ENCODE measurements around the gene DEPP1. TPM values are rescaled to one million over a fixed set of nuclear protein-coding genes. Genes with fewer than 3 reads are reported as not detected.

DEPP1 gene
- total RNA-seq, 1 experiment from 2014 or later: 1.6 TPM

DNA sequence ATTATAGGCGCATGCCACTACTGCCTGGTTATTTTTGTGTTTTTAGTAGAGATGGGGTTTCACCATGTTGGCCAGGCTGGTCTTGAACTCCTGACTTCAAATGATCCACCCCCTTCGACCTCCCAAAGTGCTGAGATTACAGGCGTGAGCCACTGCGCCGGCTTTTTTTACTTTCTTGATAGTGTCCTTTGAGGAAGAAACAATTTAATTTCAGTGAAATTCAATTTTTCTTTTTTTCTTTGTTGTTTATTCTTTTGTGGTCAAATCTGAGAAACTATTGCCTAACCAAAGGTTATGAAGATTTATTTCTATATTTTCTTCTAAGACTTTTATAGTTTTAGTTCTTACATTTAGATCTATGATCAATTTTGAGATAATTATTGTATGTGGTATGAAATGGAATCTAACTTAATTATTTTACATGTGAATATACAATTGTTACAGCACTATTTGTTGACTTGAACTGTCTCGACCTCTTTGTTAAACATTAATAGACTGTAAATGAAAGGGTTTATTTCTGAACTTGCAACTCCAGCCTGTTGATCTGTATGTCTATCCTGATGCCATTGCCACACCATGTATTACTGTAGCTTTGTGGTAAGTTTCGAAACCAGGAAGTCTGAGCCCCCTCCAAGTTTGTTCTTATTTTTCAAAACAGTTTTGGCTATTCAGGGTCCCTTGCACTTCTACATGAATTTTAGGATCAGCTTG lies 38.8 kb downstream of the DEPP1 start:
- ChIA-PET POLR2A (no interaction called here), CTCF (interaction anchor here (0.6 kb wide), 1 partner anchor 8 kb away, joined by 3 read pairs; no protein-coding TSS in a partner anchor)
- Mint-ChIP-seq H3K27me3 (ENCODE audit: low read depth) (no peaks in the 10 kb centered on the region; the same call in 1 of the 2 replicates), H3K36me3 (peaks cover 8% of the 10 kb centered on the region), H3K4me1 (no peaks in the 10 kb centered on the region), H3K27ac (no peak overlapping the region), H3K4me3 (no peak overlapping the region), H3K9me3 (peaks cover 24% of the 10 kb centered on the region)
- no peak for TF ChIP-seq TEAD1 (CRISPR knock-in tag; IDR thresholded peaks at IDR 0.05)
- peak; percentile 75 for TF ChIP-seq GABPB1 (CRISPR knock-in tag; IDR thresholded peaks at IDR 0.05)
- ATAC-seq (no peak), DNase-seq (ENCODE audit: low spot score) (no peak)

DNA sequence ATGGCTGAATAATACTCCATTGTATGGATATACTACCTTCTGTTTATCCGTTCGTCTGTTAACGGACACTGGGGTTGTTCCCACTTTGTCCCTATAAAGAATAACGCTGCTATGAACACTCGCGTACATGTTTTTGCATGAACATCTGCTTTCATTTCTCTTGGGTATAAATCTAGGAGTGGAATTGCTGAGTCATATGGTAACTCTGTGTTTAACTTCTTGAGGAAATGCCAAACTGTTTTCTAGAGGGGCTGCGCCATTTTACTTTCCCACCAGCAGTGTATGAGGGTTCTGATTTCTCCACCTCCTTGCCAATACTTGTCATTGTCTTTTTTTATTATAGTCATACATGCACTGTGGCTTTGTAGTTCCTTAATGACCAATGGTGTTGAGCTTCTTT lies 39.7 kb downstream of the DEPP1 start:
- H3K36me3 Mint-ChIP-seq: no peaks in the 10 kb centered on the region; the same call in 1 of the 2 replicates
- DNase-seq (ENCODE audit: low spot score) (no peak), ATAC-seq (no peak)
- ChIA-PET CTCF (no interaction called here), POLR2A (no interaction called here)
- no peak overlapping the region for H3K27ac Mint-ChIP-seq
- H3K27me3 Mint-ChIP-seq (ENCODE audit: low read depth): peaks cover 4% of the 10 kb centered on the region; the same call in 1 of the 2 replicates
- no peak overlapping the region for H3K4me3 Mint-ChIP-seq
- H3K4me1 Mint-ChIP-seq: no peaks in the 10 kb centered on the region
- peaks cover 16% of the 10 kb centered on the region for H3K9me3 Mint-ChIP-seq
- TF ChIP-seq GRHL2 (CRISPR knock-in tag; IDR thresholded peaks at IDR 0.05; ENCODE audit: insufficient replicate concordance, severe bottlenecking) (no peak), STAT6 (CRISPR knock-in tag; conservative IDR thresholded peaks at IDR 0.05; ENCODE audit: low read depth) (no peak), FOXP1 (CRISPR knock-in tag; IDR thresholded peaks at IDR 0.05; ENCODE audit: borderline replicate concordance) (no peak), E2F4 (CRISPR knock-in tag; IDR thresholded peaks at IDR 0.05; ENCODE audit: borderline replicate concordance, low read depth) (no peak), ELF4 (CRISPR knock-in tag; IDR thresholded peaks at IDR 0.05; ENCODE audit: low read depth) (no peak), ZBTB43 (CRISPR knock-in tag; IDR thresholded peaks at IDR 0.05) (no peak), TP53 (CRISPR knock-in tag; IDR thresholded peaks at IDR 0.05) (no peak)
- TF ChIP-seq, protein P1, sequence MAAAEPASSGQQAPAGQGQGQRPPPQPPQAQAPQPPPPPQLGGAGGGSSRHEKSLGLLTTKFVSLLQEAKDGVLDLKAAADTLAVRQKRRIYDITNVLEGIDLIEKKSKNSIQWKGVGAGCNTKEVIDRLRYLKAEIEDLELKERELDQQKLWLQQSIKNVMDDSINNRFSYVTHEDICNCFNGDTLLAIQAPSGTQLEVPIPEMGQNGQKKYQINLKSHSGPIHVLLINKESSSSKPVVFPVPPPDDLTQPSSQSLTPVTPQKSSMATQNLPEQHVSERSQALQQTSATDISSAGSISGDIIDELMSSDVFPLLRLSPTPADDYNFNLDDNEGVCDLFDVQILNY (CRISPR knock-in tag; IDR thresholded peaks at IDR 0.05): no peak
- TF ChIP-seq, protein P2, sequence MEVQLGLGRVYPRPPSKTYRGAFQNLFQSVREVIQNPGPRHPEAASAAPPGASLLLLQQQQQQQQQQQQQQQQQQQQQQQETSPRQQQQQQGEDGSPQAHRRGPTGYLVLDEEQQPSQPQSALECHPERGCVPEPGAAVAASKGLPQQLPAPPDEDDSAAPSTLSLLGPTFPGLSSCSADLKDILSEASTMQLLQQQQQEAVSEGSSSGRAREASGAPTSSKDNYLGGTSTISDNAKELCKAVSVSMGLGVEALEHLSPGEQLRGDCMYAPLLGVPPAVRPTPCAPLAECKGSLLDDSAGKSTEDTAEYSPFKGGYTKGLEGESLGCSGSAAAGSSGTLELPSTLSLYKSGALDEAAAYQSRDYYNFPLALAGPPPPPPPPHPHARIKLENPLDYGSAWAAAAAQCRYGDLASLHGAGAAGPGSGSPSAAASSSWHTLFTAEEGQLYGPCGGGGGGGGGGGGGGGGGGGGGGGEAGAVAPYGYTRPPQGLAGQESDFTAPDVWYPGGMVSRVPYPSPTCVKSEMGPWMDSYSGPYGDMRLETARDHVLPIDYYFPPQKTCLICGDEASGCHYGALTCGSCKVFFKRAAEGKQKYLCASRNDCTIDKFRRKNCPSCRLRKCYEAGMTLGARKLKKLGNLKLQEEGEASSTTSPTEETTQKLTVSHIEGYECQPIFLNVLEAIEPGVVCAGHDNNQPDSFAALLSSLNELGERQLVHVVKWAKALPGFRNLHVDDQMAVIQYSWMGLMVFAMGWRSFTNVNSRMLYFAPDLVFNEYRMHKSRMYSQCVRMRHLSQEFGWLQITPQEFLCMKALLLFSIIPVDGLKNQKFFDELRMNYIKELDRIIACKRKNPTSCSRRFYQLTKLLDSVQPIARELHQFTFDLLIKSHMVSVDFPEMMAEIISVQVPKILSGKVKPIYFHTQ (CRISPR knock-in tag; IDR thresholded peaks at IDR 0.05): no peak
